ENCODE measurements around the gene PLCB3. TPM values are rescaled to one million over a fixed set of nuclear protein-coding genes. Genes with fewer than 3 reads are reported as not detected.

PLCB3 gene
- total RNA-seq, 1 donor from 2014 or later: 65.0 TPM

DNA sequence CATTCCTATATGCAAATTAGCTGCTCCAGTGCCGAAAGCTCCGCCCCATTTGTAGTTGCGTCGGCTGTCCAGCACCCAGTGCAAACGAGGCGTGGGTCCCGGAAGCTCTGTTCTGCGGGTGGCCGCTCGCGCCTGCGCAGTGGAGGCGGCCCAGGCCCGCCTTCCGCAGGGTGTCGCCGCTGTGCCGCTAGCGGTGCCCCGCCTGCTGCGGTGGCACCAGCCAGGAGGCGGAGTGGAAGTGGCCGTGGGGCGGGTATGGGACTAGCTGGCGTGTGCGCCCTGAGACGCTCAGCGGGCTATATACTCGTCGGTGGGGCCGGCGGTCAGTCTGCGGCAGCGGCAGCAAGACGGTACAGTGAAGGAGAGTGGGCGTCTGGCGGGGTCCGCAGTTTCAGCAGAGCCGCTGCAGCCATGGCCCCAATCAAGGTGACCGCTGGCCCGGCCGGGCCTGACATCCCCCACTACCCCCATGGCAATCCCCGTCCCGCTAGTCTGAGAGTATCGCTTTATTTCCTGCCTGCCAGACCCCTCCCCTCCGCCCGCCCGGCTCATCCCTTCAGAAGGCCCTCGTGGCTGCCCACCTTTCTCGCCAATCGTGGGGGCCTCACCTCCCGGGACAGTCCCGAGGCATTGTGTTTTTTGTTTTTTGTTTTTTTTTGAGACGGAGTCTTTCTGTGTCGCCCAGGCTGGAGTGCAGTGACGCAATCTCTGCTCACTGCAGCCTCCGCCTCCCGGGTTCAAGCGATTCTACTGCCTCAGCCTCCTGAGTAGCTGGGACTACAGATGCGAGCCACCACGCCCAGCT is 66.8 kb downstream of the PLCB3 start, which contains the start of gene PRDX5:
PRDX5 (plus strand) TSS at position 161 of the 805 bp plus-strand sequence; CDS start at position 256, 95 bp downstream.

Other genes with a start within 250 kb of the PLCB3 start
- gene FLRT1, start 215.6 kb upstream of the PLCB3 start, total RNA-seq: not detected in 2 replicates
- 32.9 and 36.7 TPM in 2 replicates for gene MACROD1, start 85.4 kb upstream of the PLCB3 start, total RNA-seq
- gene STIP1, start 65.4 kb upstream of the PLCB3 start, total RNA-seq: 200 and 221 TPM in 2 replicates
- 27.2 and 55.4 TPM in 2 replicates for gene FERMT3, start 44.8 kb upstream of the PLCB3 start, total RNA-seq
- 20.5 and 28.8 TPM in 2 replicates for gene TRPT1, start 25.3 kb upstream of the PLCB3 start, total RNA-seq
- gene NUDT22, start 25.3 kb upstream of the PLCB3 start, total RNA-seq: 37.2 and 49.1 TPM in 2 replicates
- gene DNAJC4, start 21.0 kb upstream of the PLCB3 start, total RNA-seq: 10.6 and 15.0 TPM in 2 replicates
- gene VEGFB, start 16.9 kb upstream of the PLCB3 start, total RNA-seq: 10.8 and 18.4 TPM in 2 replicates
- 60.1 and 63.5 TPM in 2 replicates for gene FKBP2, start 10.4 kb upstream of the PLCB3 start, total RNA-seq
- 285 and 313 TPM in 2 replicates for gene PPP1R14B, start 4.6 kb upstream of the PLCB3 start, total RNA-seq
- gene BAD, start 33.1 kb downstream of the PLCB3 start, total RNA-seq: 58.8 and 63.4 TPM in 2 replicates
- 6.7 and 10.8 TPM in 2 replicates for gene GPR137, start 34.3 kb downstream of the PLCB3 start, total RNA-seq
- gene KCNK4, start 39.8 kb downstream of the PLCB3 start, total RNA-seq: not detected in 2 replicates
- 0.27 TPM in 1 of 2 replicates, not detected in the other for gene CATSPERZ, start 48.8 kb downstream of the PLCB3 start, total RNA-seq
- 37.9 and 45.5 TPM in 2 replicates for gene ESRRA, start 54.0 kb downstream of the PLCB3 start, total RNA-seq
- gene TRMT112, start 66.0 kb downstream of the PLCB3 start, total RNA-seq: 214 and 281 TPM in 2 replicates
- 241 and 260 TPM in 2 replicates for gene PRDX5, start 66.6 kb downstream of the PLCB3 start, total RNA-seq
- 1.3 and 2.4 TPM in 2 replicates for gene CCDC88B, start 88.7 kb downstream of the PLCB3 start, total RNA-seq
- 40.9 and 46.9 TPM in 2 replicates for gene RPS6KA4, start 107.6 kb downstream of the PLCB3 start, total RNA-seq

Data from endothelial cell of coronary artery (primary cell).